ENCODE results near the gene RAB11A. TPM values are rescaled to one million over a fixed set of nuclear protein-coding genes. Genes with fewer than 3 reads are reported as not detected.
A peak's percentile ranks its signal among the peaks of the same experiment; 100 is the strongest.

The RAB11A gene
- total and polyA plus RNA-seq, 9 of the 15 experiments (the other 6 are each of a cell fraction or from before 2014, with no cell fraction given), result 129 to 369 (median 245) TPM

GRCh38 chr15:65868546-65869125, 655 bp upstream of the RAB11A start (continued):
- TF ChIP-seq, protein P1, sequence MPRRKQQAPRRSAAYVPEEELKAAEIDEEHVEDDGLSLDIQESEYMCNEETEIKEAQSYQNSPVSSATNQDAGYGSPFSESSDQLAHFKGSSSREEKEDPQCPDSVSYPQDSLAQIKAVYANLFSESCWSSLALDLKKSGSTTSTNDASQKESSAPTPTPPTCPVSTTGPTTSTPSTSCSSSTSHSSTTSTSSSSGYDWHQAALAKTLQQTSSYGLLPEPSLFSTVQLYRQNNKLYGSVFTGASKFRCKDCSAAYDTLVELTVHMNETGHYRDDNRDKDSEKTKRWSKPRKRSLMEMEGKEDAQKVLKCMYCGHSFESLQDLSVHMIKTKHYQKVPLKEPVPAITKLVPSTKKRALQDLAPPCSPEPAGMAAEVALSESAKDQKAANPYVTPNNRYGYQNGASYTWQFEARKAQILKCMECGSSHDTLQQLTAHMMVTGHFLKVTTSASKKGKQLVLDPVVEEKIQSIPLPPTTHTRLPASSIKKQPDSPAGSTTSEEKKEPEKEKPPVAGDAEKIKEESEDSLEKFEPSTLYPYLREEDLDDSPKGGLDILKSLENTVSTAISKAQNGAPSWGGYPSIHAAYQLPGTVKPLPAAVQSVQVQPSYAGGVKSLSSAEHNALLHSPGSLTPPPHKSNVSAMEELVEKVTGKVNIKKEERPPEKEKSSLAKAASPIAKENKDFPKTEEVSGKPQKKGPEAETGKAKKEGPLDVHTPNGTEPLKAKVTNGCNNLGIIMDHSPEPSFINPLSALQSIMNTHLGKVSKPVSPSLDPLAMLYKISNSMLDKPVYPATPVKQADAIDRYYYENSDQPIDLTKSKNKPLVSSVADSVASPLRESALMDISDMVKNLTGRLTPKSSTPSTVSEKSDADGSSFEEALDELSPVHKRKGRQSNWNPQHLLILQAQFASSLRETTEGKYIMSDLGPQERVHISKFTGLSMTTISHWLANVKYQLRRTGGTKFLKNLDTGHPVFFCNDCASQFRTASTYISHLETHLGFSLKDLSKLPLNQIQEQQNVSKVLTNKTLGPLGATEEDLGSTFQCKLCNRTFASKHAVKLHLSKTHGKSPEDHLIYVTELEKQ (CRISPR knock-in tag; IDR thresholded peaks at IDR 0.05), result 0 out of 2 replicates have a peak, but pooled peaks have one; percentile 37
- TF ChIP-seq, protein P2, sequence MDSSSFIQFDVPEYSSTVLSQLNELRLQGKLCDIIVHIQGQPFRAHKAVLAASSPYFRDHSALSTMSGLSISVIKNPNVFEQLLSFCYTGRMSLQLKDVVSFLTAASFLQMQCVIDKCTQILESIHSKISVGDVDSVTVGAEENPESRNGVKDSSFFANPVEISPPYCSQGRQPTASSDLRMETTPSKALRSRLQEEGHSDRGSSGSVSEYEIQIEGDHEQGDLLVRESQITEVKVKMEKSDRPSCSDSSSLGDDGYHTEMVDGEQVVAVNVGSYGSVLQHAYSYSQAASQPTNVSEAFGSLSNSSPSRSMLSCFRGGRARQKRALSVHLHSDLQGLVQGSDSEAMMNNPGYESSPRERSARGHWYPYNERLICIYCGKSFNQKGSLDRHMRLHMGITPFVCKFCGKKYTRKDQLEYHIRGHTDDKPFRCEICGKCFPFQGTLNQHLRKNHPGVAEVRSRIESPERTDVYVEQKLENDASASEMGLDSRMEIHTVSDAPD (CRISPR knock-in tag; IDR thresholded peaks at IDR 0.05), result no peak
- 0 out of 2 replicates have a peak, but pooled peaks have one; percentile 47 for TF ChIP-seq MECOM (CRISPR knock-in tag; IDR thresholded peaks at IDR 0.05)
- no peak for TF ChIP-seq ZNF551 (CRISPR knock-in tag; IDR thresholded peaks at IDR 0.05)

Measured in K562 (cell line).